Liver (tissue), 3 donors: ENCODE results near the gene COL4A3.

Experiments
- CTCF ChIP-seq: fragments of 150-350 bp; IDR thresholded peaks from 2 replicates; pipeline ENCODE4 v1.5.1; 2017; ENCODE audit warnings: improper control_type of control experiment, low read depth, low read length; ENCODE audit not compliant: missing input control
- GABPA ChIP-seq, 2 donors: IDR thresholded peaks in 1 of 2; conservative IDR thresholded peaks in 1 of 2; 2 replicates each; pipeline ENCODE4 v1.6.1; 2016; ENCODE audit warnings: antibody characterized with exemption in 2 of 2, mild to moderate bottlenecking in 1 of 2, moderate library complexity in 1 of 2
- RAD21 ChIP-seq, 2 donors: IDR thresholded peaks; 2 replicates each; pipeline ENCODE4 v1.6.1; 2016; ENCODE audit warnings: antibody characterized with exemption in 2 of 2, mild to moderate bottlenecking in 2 of 2
- YY1 ChIP-seq: IDR thresholded peaks from 2 replicates; pipeline ENCODE4 v1.6.1; 2016; ENCODE audit warnings: antibody characterized with exemption, mild to moderate bottlenecking
- donor health status: healthy.
- donor health status: healthy.

GRCh38 chr2:227115761-227116160 is 48.7 kb upstream of the COL4A3 start:
- no peak for TF ChIP-seq GABPA (IDR thresholded peaks at IDR 0.05 in 1 of 2, conservative IDR thresholded peaks at IDR 0.05 in 1 of 2)
- TF ChIP-seq CTCF: no peak
- TF ChIP-seq RAD21 (IDR thresholded peaks at IDR 0.05): no peak
- no peak for TF ChIP-seq YY1
